ENCODE data around the gene ZSCAN2. TPM values are rescaled to one million over a fixed set of nuclear protein-coding genes. Genes with fewer than 3 reads are reported as not detected.

The ZSCAN2 gene
- total RNA-seq = 6.2 and 9.3 TPM in 2 replicates

GRCh38 chr15:84600687-84601554, at the start of gene ZSCAN2:
Gene ZSCAN2 (plus strand): TSS chr15:84601009. CDS start chr15:84603928, 2,919 bp downstream.

GRCh38 chr15:84653910-84654688, 53.3 kb downstream of the ZSCAN2 start, which contains the start of gene WDR73:
Gene WDR73 (minus strand): TSS chr15:84654283. CDS start chr15:84654274, 9 bp downstream.

GRCh38 chr15:84658080-84658787, 57.4 kb downstream of the ZSCAN2 start, which contains the start of gene NMB:
Gene NMB (minus strand): TSS chr15:84658199. CDS start chr15:84658152, 47 bp downstream.

Other genes with a start within 250 kb of the ZSCAN2 start
- gene WDR73, start 53.3 kb downstream of the ZSCAN2 start, total RNA-seq = 13.6 and 15.0 TPM in 2 replicates
- gene NMB, start 57.2 kb downstream of the ZSCAN2 start, total RNA-seq = 6.3 and 11.4 TPM in 2 replicates
- gene SEC11A, start 115.1 kb downstream of the ZSCAN2 start, total RNA-seq = 194 and 219 TPM in 2 replicates
- 10.3 and 10.7 TPM in 2 replicates for gene ZNF592, start 147.6 kb downstream of the ZSCAN2 start, total RNA-seq
- gene ALPK3, start 216.3 kb downstream of the ZSCAN2 start, total RNA-seq = 22.2 and 30.7 TPM in 2 replicates